Neural progenitor cell (in vitro differentiated cells): Measurements from ENCODE around the gene HMOX2. TPM values are rescaled to one million over a fixed set of nuclear protein-coding genes. Genes with fewer than 3 reads are reported as not detected.

Experiments
- DNase-seq: peaks from one replicate; pipeline ENCODE4 v3.0.0-alpha.2; 2016; ENCODE audit warnings: low spot score
- H2AFZ ChIP-seq: fragments of 200-600 bp; sonication (generic); replicated peaks from 2 replicates; pipeline ENCODE4 v1.6.1; 2016; ENCODE audit warnings: antibody characterized with exemption
- H3F3A ChIP-seq: fragments of 200-600 bp; sonication (generic); 2 replicates; pipeline ENCODE4 v1.6.1; 2016; ENCODE audit warnings: antibody characterized with exemption, low read depth
- H3K27ac ChIP-seq: fragments of 200-600 bp; sonication (generic); 2 replicates; pipeline ENCODE4 v1.5.1; 2016; ENCODE audit warnings: mild to moderate bottlenecking
- H3K27me3 ChIP-seq: fragments of 200-600 bp; sonication (generic); 2 replicates; pipeline ENCODE4 v1.6.1; 2016; ENCODE audit warnings: mild to moderate bottlenecking, moderate library complexity
- H3K36me3 ChIP-seq: fragments of 200-600 bp; sonication (generic); 2 replicates; pipeline ENCODE4 v1.5.1; 2016
- H3K4me1 ChIP-seq: fragments of 200-600 bp; sonication (generic); 2 replicates; pipeline ENCODE4 v1.6.1; 2016; ENCODE audit warnings: mixed run types
- H3K4me2 ChIP-seq: fragments of 200-600 bp; sonication (generic); 2 replicates; pipeline ENCODE4 v1.6.1; 2016
- H3K4me3 ChIP-seq: fragments of 200-600 bp; sonication (generic); 2 replicates; pipeline ENCODE4 v1.5.1; 2016
- H3K79me2 ChIP-seq: fragments of 200-600 bp; sonication (generic); 2 replicates; pipeline ENCODE4 v1.6.1; 2016; ENCODE audit warnings: low read depth
- H3K9ac ChIP-seq: fragments of 200-600 bp; sonication (generic); 2 replicates; pipeline ENCODE4 v1.6.1; 2016
- H3K9me3 ChIP-seq: fragments of 200-600 bp; sonication (generic); 2 replicates; pipeline ENCODE4 v1.5.1; 2016; ENCODE audit warnings: low read depth
- H4K20me1 ChIP-seq: fragments of 200-600 bp; sonication (generic); 2 replicates; pipeline ENCODE4 v1.6.1; 2016; ENCODE audit warnings: low read depth
- H3K27ac Mint-ChIP-seq: 3 replicates; pipeline ENCODE4 v1.8.0; 2021; ENCODE audit warnings: mixed read lengths
- H3K27me3 Mint-ChIP-seq: 2 replicates; pipeline ENCODE4 v1.8.0; 2022; ENCODE audit warnings: low read depth, mild to moderate bottlenecking, inconsistent platforms, moderate library complexity, mixed read lengths; ENCODE audit not compliant: insufficient read depth
- H3K36me3 Mint-ChIP-seq: 3 replicates; pipeline ENCODE4 v1.8.0; 2021; ENCODE audit warnings: mixed read lengths
- H3K4me1 Mint-ChIP-seq: 3 replicates; pipeline ENCODE4 v1.8.0; 2021; ENCODE audit warnings: mixed read lengths
- H3K4me3 Mint-ChIP-seq: 3 replicates; pipeline ENCODE4 v1.8.0; 2021; ENCODE audit warnings: mild to moderate bottlenecking, moderate library complexity, mixed read lengths
- H3K9me3 Mint-ChIP-seq: 3 replicates; pipeline ENCODE4 v1.8.0; 2020; ENCODE audit warnings: mixed read lengths
- CTCF ChIP-seq: fragments of 200-600 bp; sonication (generic); IDR thresholded peaks from 2 replicates; pipeline ENCODE4 v1.5.1; 2017; ENCODE audit warnings: antibody characterized with exemption, mild to moderate bottlenecking
- EZH2 ChIP-seq: fragments of 200-600 bp; sonication (generic); IDR thresholded peaks from 2 replicates; pipeline ENCODE4 v1.6.1; 2017; ENCODE audit warnings: antibody characterized with exemption, mild to moderate bottlenecking, moderate library complexity
- EZH2phosphoT487 ChIP-seq: fragments of 200-600 bp; sonication (generic); IDR thresholded peaks from 2 replicates; pipeline ENCODE4 v1.6.1; 2017; ENCODE audit warnings: antibody characterized with exemption
- total RNA-seq: library from RNA; depleted of rRNA; stranded (reverse); fragments of >200 nt; gene quantifications from 2 replicates; pipeline ENCODE4 v1.2.3, GENCODE V29; 2015; ENCODE audit warnings: low replicate concordance

The HMOX2 gene
- total RNA-seq, 1 donor from 2014 or later: 20.3 TPM

- Mint-ChIP-seq H3K27ac (no peak overlapping the region), H3K27me3 (no peaks in the 10 kb centered on the region), H3K4me1 (no peaks in the 10 kb centered on the region), H3K36me3 (peaks cover 15% of the 10 kb centered on the region), H3K9me3 (no peaks in the 10 kb centered on the region), H3K4me3 (no peak overlapping the region)
- H3K4me3 ChIP-seq: no peak overlapping the region
- no peak overlapping the region for H2AFZ ChIP-seq
- no peaks in the 10 kb centered on the region for H4K20me1 ChIP-seq
- TF ChIP-seq EZH2phosphoT487 (no peak), CTCF (no peak), EZH2 (no peak)
- H3F3A ChIP-seq: peaks cover 4% of the 10 kb centered on the region
- no peaks in the 10 kb centered on the region for H3K9me3 ChIP-seq
- peaks cover 4% of the 10 kb centered on the region for H3K36me3 ChIP-seq
- H3K4me2 ChIP-seq: no peak overlapping the region
- no peak overlapping the region for H3K27ac ChIP-seq
- no peaks in the 10 kb centered on the region for H3K4me1 ChIP-seq
- DNase-seq: no peak
- H3K27me3 ChIP-seq: no peaks in the 10 kb centered on the region
- H3K79me2 ChIP-seq: peaks cover 9% of the 10 kb centered on the region
- no peak overlapping the region for H3K9ac ChIP-seq
Measured at GRCh38 chr16:4435337-4436067, 40.7 kb upstream of the HMOX2 start.

- Histone ChIP-seq H3K4me3 (no peak overlapping the region), H4K20me1 (no peaks in the 10 kb centered on the region), H3K79me2 (no peaks in the 10 kb centered on the region), H3F3A (peaks cover 4% of the 10 kb centered on the region), H3K9me3 (no peaks in the 10 kb centered on the region), H3K36me3 (peaks cover 4% of the 10 kb centered on the region), H3K4me1 (no peaks in the 10 kb centered on the region), H2AFZ (no peak overlapping the region), H3K27me3 (no peaks in the 10 kb centered on the region), H3K4me2 (no peak overlapping the region), H3K9ac (no peak overlapping the region), H3K27ac (no peak overlapping the region)
- DNase-seq: no peak
- Mint-ChIP-seq H3K4me3 (no peak overlapping the region), H3K36me3 (peaks cover 23% of the 10 kb centered on the region), H3K9me3 (no peaks in the 10 kb centered on the region), H3K4me1 (no peaks in the 10 kb centered on the region), H3K27me3 (no peaks in the 10 kb centered on the region), H3K27ac (no peak overlapping the region)
- TF ChIP-seq EZH2 (no peak), EZH2phosphoT487 (no peak), CTCF (no peak)
Measured at GRCh38 chr16:4437366-4437765, 38.8 kb upstream of the HMOX2 start.

DNA sequence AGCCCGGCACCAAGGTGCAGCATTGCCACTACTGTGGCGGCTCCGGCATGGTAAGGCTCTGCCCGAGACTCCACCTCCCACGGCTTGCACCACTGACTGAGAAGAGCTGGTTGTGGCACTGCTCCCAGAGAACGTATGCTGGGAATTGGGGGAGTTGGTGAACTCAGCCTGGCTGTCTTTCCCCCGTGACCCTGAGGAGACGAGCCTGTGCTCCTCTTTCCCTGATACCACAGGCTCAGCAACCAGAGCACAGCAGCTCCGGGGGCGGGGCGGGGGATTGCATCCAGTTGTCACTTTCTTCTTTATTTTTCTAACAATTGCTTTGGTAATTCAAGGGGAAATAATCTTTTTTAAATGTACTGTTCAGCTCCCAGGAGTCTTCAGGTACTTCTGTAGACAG lies 33.8 kb upstream of the HMOX2 start:
- H3K4me3 ChIP-seq: no peak overlapping the region
- Mint-ChIP-seq H3K9me3 (no peaks in the 10 kb centered on the region), H3K36me3 (peaks cover 33% of the 10 kb centered on the region), H3K27ac (no peak overlapping the region), H3K27me3 (peaks cover 2% of the 10 kb centered on the region), H3K4me3 (no peak overlapping the region), H3K4me1 (no peaks in the 10 kb centered on the region)
- H3K4me2 ChIP-seq: no peak overlapping the region
- H3K36me3 ChIP-seq: no peaks in the 10 kb centered on the region
- no peaks in the 10 kb centered on the region for H3K4me1 ChIP-seq
- no peak overlapping the region for H3K9ac ChIP-seq
- H3K27ac ChIP-seq: no peak overlapping the region
- H4K20me1 ChIP-seq: no peaks in the 10 kb centered on the region
- H3F3A ChIP-seq: no peaks in the 10 kb centered on the region
- no peaks in the 10 kb centered on the region for H3K27me3 ChIP-seq
- H3K79me2 ChIP-seq: no peaks in the 10 kb centered on the region
- H2AFZ ChIP-seq: no peak overlapping the region
- TF ChIP-seq EZH2 (no peak), EZH2phosphoT487 (no peak), CTCF (no peak)
- DNase-seq: no peak
- no peaks in the 10 kb centered on the region for H3K9me3 ChIP-seq
